Duodenal mucosa (tissue), 2 donors: Measurements from ENCODE around the gene SYT13.

Experiments used
- H3K27ac ChIP-seq: one replicate; pipeline ENCODE4 v1.7.0; 2013; ENCODE audit warnings: low read depth, low read length
- H3K27me3 ChIP-seq, 2 donors: one replicate each; pipeline ENCODE4 v1.7.0; 2013; ENCODE audit warnings: low read length in 2 of 2, control low read depth in 1 of 2; ENCODE audit not compliant: insufficient read depth in 2 of 2, control insufficient read depth in 1 of 2
- H3K36me3 ChIP-seq, 2 donors: one replicate each; pipeline ENCODE4 v1.7.0; 2013; ENCODE audit warnings: low read length in 2 of 2, control low read depth in 1 of 2; ENCODE audit not compliant: insufficient read depth in 2 of 2, control insufficient read depth in 1 of 2
- H3K4me1 ChIP-seq, 2 donors: one replicate each; pipeline ENCODE4 v1.7.0; 2013; ENCODE audit warnings: low read length in 2 of 2, control low read depth in 1 of 2; ENCODE audit not compliant: insufficient read depth in 2 of 2, control insufficient read depth in 1 of 2
- H3K4me3 ChIP-seq, 2 donors: one replicate each; pipeline ENCODE4 v1.7.0; 2013; ENCODE audit warnings: low read length in 2 of 2, low read depth in 1 of 2
- H3K9ac ChIP-seq, 2 donors: one replicate each; pipeline ENCODE4 v1.7.0; 2013; ENCODE audit warnings: low read length in 2 of 2, low read depth in 1 of 2
- H3K9me3 ChIP-seq, 2 donors: one replicate each; pipeline ENCODE4 v1.7.0; 2013; ENCODE audit warnings: low read length in 2 of 2, control low read depth in 1 of 2; ENCODE audit not compliant: control insufficient read depth in 1 of 2

SYT13 gene

GRCh38 chr11:45225961-45226871 lies 59.9 kb downstream of the SYT13 start:
- Histone ChIP-seq H3K9me3 (no peaks in the 10 kb centered on the region), H3K27ac (no peak overlapping the region), H3K9ac (no peak overlapping the region), H3K4me1 (no peaks in the 10 kb centered on the region), H3K36me3 (peaks cover 14 to 25% of the 10 kb centered on the region in 2 donors), H3K27me3 (no peaks in the 10 kb centered on the region), H3K4me3 (no peak overlapping the region)

DNA sequence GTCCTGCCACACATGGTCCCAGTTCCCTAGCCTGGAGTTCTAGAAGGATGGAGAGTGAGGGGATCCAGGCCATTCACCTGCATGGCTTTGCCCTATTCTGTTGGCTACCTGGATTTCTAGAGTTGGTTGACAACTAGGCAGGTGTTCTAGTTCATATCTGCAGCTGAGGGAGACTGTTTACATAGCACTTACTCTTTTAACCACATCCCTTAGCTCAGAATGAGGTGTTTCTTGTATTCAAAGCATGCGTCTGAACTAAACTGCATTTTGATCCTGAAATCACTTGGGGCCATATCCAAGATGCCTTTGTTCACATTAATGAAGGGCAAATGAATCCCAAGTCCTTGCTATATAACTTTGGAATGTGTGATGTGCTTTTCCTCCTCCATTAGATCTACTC lies 60.9 kb downstream of the SYT13 start:
- Histone ChIP-seq H3K27me3 (no peaks in the 10 kb centered on the region), H3K4me1 (no peaks in the 10 kb centered on the region), H3K27ac (no peak overlapping the region), H3K9ac (no peak overlapping the region), H3K4me3 (no peak overlapping the region), H3K36me3 (peaks cover 14 to 25% of the 10 kb centered on the region in 2 donors), H3K9me3 (no peaks in the 10 kb centered on the region)

DNA sequence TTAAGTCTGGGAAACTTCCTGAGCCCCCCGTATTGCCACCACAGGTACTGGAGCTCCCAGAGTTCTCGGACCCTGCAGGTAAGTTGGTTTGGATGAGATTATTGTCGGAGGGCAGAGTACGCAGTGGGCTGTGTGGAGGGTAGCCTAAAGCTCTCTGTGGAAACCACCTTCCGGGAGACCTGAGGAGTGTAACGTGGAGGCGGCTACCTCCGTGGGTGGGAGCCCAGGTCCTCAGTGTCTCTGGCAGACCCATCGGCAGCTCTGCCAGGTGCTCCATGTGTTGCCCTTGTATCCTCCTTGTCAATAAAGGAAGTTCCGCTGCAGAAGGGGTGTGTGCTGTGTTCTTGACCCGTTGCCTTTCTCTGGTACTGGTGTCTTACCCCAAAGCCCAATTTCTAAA lies 61.4 kb downstream of the SYT13 start:
- Histone ChIP-seq H3K36me3 (peaks cover 14 to 28% of the 10 kb centered on the region in 2 donors), H3K9ac (no peak overlapping the region), H3K9me3 (no peaks in the 10 kb centered on the region), H3K4me3 (no peak overlapping the region), H3K27me3 (no peaks in the 10 kb centered on the region), H3K4me1 (no peaks in the 10 kb centered on the region), H3K27ac (no peak overlapping the region)

DNA sequence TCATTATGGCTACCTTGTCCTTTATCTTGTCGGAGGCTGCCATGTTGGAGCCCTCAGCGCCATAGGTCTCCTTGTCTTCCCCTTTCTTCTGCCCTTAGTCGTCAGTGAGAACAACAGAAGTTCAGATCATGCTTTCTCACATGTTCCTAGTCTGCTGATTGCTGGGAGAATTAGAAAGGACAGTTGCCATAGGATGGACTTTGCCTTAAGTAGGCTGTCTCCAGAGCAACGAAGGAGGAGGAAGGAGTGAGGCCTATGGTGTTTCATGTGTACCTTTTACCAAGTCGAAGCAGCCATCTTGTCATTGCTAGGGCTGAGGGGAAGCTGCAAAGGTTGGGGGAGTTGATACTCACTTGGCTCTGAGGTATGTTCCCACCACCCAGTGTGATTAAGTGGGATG lies 62.6 kb downstream of the SYT13 start:
- H3K9me3 ChIP-seq = no peaks in the 10 kb centered on the region
- peaks cover 12 to 32% of the 10 kb centered on the region in 2 donors for H3K36me3 ChIP-seq
- H3K9ac ChIP-seq = no peak overlapping the region
- H3K27me3 ChIP-seq = no peaks in the 10 kb centered on the region
- H3K27ac ChIP-seq = no peak overlapping the region
- H3K4me3 ChIP-seq = no peak overlapping the region
- H3K4me1 ChIP-seq = no peaks in the 10 kb centered on the region

GRCh38 chr11:45219411-45219810 lies 66.7 kb downstream of the SYT13 start:
- Histone ChIP-seq H3K9ac (no peak overlapping the region), H3K9me3 (no peaks in the 10 kb centered on the region), H3K27ac (no peak overlapping the region), H3K4me1 (peaks cover 0 to 9% of the 10 kb centered on the region in 2 donors), H3K27me3 (no peaks in the 10 kb centered on the region), H3K36me3 (peaks cover 0 to 11% of the 10 kb centered on the region in 2 donors), H3K4me3 (no peak overlapping the region)

GRCh38 chr11:45218705-45219104 lies 67.4 kb downstream of the SYT13 start:
- Histone ChIP-seq H3K27ac (no peak overlapping the region), H3K36me3 (peaks cover 0 to 12% of the 10 kb centered on the region in 2 donors), H3K4me1 (peaks cover 0 to 9% of the 10 kb centered on the region in 2 donors), H3K9me3 (no peaks in the 10 kb centered on the region), H3K27me3 (no peaks in the 10 kb centered on the region), H3K9ac (no peak overlapping the region), H3K4me3 (no peak overlapping the region)

- H3K4me1 ChIP-seq = peaks cover 0 to 9% of the 10 kb centered on the region in 2 donors
- H3K4me3 ChIP-seq = no peak overlapping the region
- no peak overlapping the region for H3K9ac ChIP-seq
- no peak overlapping the region for H3K27ac ChIP-seq
- no peaks in the 10 kb centered on the region for H3K27me3 ChIP-seq
- peaks cover 0 to 16% of the 10 kb centered on the region in 2 donors for H3K36me3 ChIP-seq
- H3K9me3 ChIP-seq = no peaks in the 10 kb centered on the region
These were observed 68.2 kb downstream of the SYT13 start for GRCh38 chr11:45217991-45218390.

DNA sequence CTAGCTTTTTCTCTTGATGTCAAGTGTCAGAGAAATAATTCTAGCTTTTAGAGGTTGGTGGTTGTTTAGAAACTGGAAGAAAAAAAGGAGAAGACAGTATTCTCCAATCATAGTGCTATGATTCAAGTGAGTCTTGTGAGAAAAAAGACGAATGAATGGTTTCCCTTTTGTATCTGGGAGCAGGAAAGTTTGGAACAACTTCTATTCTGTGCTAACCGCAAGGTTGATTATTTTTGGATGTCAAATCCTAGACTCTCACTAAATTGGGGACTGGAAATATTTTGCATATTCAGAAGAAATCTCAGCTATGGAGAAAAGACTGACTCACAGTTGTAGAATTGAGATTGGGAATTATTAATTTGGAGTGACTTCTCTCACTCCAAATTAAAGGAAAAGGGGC lies 69.2 kb downstream of the SYT13 start:
- H3K4me3 ChIP-seq = no peak overlapping the region
- H3K9me3 ChIP-seq = no peaks in the 10 kb centered on the region
- peaks cover 0 to 21% of the 10 kb centered on the region in 2 donors for H3K36me3 ChIP-seq
- no peak overlapping the region for H3K27ac ChIP-seq
- H3K27me3 ChIP-seq = no peaks in the 10 kb centered on the region
- H3K9ac ChIP-seq = no peak overlapping the region
- H3K4me1 ChIP-seq = peaks cover 0 to 9% of the 10 kb centered on the region in 2 donors

- no peak overlapping the region for H3K4me3 ChIP-seq
- H3K4me1 ChIP-seq = peaks cover 0 to 9% of the 10 kb centered on the region in 2 donors
- no peaks in the 10 kb centered on the region for H3K9me3 ChIP-seq
- H3K27me3 ChIP-seq = no peaks in the 10 kb centered on the region
- no peak overlapping the region for H3K27ac ChIP-seq
- H3K36me3 ChIP-seq = peaks cover 0 to 21% of the 10 kb centered on the region in 2 donors
- H3K9ac ChIP-seq = no peak overlapping the region
These were observed 70.1 kb downstream of the SYT13 start for GRCh38 chr11:45216031-45216430.

DNA sequence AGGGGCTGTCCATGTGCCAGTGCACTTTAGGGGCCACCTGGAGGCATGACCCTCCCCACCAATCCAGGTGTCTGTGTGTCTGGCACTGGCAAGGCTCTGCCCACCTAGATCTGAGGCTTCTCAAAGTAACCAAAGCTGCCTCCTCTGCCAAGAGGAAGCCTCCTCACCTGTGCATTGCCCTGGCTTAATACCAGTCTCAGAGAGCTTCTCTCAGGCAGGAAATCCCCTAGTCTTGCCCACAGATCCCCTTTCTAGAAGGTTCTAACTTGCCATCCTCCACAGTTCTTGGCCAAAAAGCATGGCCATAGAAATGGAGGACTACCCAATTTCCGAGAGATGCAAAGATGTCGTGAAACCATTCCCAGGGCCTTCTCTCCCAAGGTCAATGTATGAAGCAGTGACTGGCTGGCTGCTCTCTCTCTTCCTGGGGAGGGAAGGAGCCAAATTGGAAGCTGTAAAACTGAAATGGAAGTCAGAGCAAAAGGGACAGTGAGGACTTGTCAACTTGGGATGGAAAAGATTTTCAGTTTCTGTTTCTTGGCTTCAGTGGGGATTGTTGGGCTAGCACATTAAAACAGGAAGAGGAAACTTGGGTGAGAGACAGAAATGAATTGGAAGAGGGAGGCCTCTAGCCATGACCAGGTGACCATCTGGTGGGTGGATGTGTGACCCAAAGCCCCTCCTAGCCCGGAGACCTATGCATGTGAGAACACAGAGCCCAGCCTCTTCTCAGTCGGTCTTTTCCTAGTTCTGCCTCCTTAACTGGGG lies 70.9 kb downstream of the SYT13 start:
- H3K4me1 ChIP-seq = peaks cover 0 to 9% of the 10 kb centered on the region in 2 donors
- H3K9me3 ChIP-seq = no peaks in the 10 kb centered on the region
- no peak overlapping the region for H3K9ac ChIP-seq
- peaks cover 0 to 21% of the 10 kb centered on the region in 2 donors for H3K36me3 ChIP-seq
- no peak overlapping the region for H3K4me3 ChIP-seq
- H3K27me3 ChIP-seq = no peaks in the 10 kb centered on the region
- no peak overlapping the region for H3K27ac ChIP-seq
